GM18951 (cell line): ENCODE data around the gene CCNY.

Source experiments
- POLR2A ChIP-seq: IDR thresholded peaks from 4 replicates; pipeline ENCODE4 v1.6.1; 2011; ENCODE audit warnings: mild to moderate bottlenecking; ENCODE audit not compliant: insufficient read length, insufficient read depth; ENCODE audit errors: extremely low read depth
- in situ Hi-C: fragments of 300-500 bp; cut with MboI; formaldehyde crosslinking; loops from one replicate; pipeline ENCODE4 v1.12.0; 2022; ENCODE audit warnings: low sequenced_read_pairs, mixed read lengths, inconsistent platforms; ENCODE audit not compliant: unreplicated experiment

The CCNY gene

DNA sequence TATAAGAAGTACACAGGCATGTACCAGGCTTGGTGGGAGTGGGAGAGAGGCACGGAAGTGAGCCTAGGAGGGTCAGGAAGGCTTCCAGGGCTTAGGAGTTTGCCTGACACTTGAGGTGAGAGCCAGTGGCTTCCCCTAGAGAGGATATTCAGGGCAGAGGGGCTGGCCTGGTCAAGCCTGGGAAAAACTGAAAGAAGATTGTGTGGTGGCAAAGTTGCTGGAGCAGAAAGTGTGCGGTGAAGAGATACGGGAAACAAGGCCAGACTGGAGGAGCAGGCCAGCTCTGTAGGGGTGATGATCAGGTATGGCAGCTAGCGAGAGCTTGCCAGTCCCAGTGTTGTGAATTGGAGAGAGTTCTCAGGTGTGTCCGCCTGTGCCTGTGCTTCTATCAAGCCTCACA, 129.9 kb downstream of the CCNY start:
- in situ Hi-C loops, result no loop called here
- no peak for TF ChIP-seq POLR2A

DNA sequence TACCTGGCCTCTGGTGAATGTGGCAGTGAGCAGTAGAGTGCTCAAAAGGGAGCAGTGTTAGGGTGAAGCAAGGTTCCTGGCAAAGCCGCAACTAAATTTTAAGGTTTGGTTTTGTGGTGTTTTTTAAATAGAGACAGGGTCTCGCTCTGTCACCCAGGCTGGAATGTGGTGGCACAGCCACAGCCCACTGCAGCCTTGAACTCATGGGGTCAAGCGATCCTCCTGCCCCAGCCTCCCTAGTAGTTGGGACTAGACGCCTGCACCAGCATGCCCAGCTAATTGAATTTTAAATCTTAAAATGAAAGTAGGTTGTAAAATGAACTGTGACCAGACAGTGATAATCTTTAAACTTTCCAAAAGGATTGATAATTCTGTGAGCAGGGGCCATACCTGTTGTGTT, 130.4 kb downstream of the CCNY start:
- in situ Hi-C loops, result no loop called here
- no peak for TF ChIP-seq POLR2A

GRCh38 chr10:35467186-35467585, 130.9 kb downstream of the CCNY start:
- in situ Hi-C loops, result no loop called here
- TF ChIP-seq POLR2A, result no peak

DNA sequence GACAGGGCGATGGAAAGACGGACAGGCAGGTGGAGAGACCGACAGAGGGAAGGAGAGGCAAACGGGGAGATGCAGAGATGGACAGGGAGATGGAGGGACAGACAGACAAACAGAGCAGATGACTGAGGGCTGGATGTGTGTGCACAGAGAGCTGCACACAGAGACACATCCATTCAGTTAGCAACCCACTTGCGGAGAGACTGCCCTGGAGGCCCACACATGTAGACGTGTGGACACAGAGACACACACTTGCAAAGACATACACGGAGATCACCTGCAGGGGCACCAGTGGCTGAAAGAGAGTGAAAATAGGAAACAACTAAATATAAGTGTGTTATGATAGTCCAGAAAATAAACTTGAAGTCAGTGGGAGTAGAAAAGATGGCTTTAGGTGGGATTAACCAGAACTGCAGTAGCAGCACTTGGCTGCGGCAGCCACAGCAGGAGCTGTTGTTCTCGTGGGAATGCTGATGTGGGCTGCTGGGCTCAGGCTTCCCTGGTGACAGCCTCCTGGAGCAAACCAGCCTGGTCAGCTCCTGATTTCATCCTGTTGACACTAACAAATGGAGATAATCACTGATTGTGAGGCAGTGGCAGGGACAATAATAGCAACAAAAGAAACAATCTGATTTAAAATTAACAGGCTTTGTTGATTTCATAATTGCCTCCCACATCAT, 134.1 kb downstream of the CCNY start:
- in situ Hi-C loops, result no loop called here
- TF ChIP-seq POLR2A, result no peak

GRCh38 chr10:35470925-35471315, 134.6 kb downstream of the CCNY start:
- no peak for TF ChIP-seq POLR2A
- in situ Hi-C loops, result no loop called here

GRCh38 chr10:35471435-35471834, 135.1 kb downstream of the CCNY start:
- no peak for TF ChIP-seq POLR2A

GRCh38 chr10:35480142-35480541, 143.8 kb downstream of the CCNY start:
- in situ Hi-C loops, result no loop called here
- no peak for TF ChIP-seq POLR2A

More at GRCh38 chr10:35471435-35471834, 135.1 kb downstream of the CCNY start:
- in situ Hi-C loops, result no loop called here

- TF ChIP-seq POLR2A, result no peak
- in situ Hi-C loops, result no loop called here
Observed at GRCh38 chr10:35481413-35481812, 145.1 kb downstream of the CCNY start.

GRCh38 chr10:35486297-35486990, 150.1 kb downstream of the CCNY start:
- no peak for TF ChIP-seq POLR2A
- in situ Hi-C loops, result no loop called here

GRCh38 chr10:35487336-35488034, 151.2 kb downstream of the CCNY start:
- in situ Hi-C loops, result no loop called here
- no peak for TF ChIP-seq POLR2A

DNA sequence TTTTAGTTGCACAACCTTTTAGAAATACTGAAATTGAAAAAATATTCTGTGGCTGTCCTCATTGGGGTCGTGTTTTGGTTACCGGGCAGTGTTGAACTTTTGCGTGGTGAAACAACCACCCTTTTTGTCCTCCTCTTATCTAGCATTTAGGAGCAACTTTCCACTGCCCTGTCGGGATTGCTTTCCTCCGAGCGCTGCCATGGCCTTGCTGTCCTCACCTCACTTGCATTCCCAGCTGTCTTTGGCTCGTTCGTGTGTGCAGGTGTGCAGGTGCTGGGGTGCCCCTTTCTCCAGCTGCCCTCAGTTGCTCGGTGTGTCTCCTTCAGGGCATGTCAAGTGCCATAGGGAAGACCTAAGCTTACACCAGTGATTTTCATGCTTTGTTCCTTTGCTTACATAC, 151.9 kb downstream of the CCNY start:
- in situ Hi-C loops, result no loop called here
- no peak for TF ChIP-seq POLR2A

DNA sequence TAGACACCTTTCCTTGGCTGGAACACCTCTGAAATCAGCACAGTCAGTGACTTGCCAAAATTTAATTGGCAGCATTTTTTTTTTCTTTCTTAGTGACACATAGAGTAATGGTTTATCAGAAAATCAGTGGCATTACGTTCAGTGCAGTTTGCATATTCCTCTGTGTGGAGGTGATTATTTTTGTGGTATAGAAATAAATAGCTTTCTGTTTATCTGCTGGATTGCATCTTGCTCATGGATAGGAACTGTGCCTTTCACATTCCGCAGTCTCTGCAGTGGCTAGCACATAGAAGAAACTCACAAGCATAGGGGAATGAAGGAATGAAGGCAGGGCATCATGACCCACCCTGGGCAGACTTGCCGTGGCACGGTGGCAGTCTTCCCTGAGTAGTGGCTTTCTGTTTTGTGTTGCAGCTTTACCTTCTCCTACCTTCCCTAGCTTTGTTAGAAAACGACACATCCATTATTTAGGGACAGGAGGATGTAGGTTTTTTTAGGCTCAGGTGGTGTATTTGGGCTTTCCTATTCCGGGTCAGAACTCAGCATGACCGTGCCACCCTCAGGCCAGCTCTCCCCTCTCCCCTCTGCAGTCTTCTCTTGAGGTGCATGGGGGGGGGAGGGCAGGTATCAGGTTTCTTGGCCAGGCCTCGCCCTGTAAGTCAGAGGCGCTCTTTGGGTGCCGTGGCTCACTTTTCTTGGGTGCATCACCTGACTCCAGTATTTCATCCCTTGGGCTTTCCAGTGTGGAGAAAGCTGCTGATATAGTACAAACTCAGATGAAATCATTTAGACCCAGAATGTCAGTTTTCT, 156.3 kb downstream of the CCNY start:
- TF ChIP-seq POLR2A, result no peak
- in situ Hi-C loops, result no loop called here
